HL-60 (cell line): ENCODE data around the gene NGLY1.

ENCODE experiments used
- DNase-seq, 2 experiments: peaks; one replicate each; pipeline ENCODE4 v3.0.0-alpha.2; 2010 to 2020; ENCODE audit warnings: low read depth in 1 of 2, low spot score in 1 of 2
- H3K27ac ChIP-seq: fragments of 250-450 bp; sonication (Bioruptor Pico); replicated peaks from 2 replicates; pipeline ENCODE4 v1.5.1; 2020; ENCODE audit warnings: mild to moderate bottlenecking, moderate library complexity
- H3K27me3 ChIP-seq: fragments of 250-450 bp; sonication (Bioruptor Pico); 2 replicates; pipeline ENCODE4 v1.5.1; 2021; ENCODE audit warnings: mild to moderate bottlenecking, moderate library complexity; ENCODE audit not compliant: insufficient read depth, poor library complexity, severe bottlenecking
- H3K4me3 ChIP-seq: replicated peaks from 2 replicates; pipeline ENCODE4 v1.5.1; 2011; ENCODE audit warnings: mild to moderate bottlenecking, control low read depth, low read length; ENCODE audit not compliant: insufficient read depth
- CTCF ChIP-seq: IDR thresholded peaks from one replicate; pipeline ENCODE4 v1.5.1; 2011; ENCODE audit warnings: low read length, control low read depth, inconsistent platforms; ENCODE audit not compliant: insufficient read depth
- GABPA ChIP-seq: IDR thresholded peaks from 2 replicates; pipeline ENCODE4 v1.6.1; 2012; ENCODE audit warnings: low read depth
- POLR2AphosphoS5 ChIP-seq: IDR thresholded peaks from 2 replicates; pipeline ENCODE4 v1.6.1; 2012; ENCODE audit warnings: low read depth
- REST ChIP-seq: IDR thresholded peaks from 2 replicates; pipeline ENCODE4 v1.6.1; 2012; ENCODE audit warnings: low read depth; ENCODE audit not compliant: insufficient replicate concordance
- SPI1 ChIP-seq: IDR thresholded peaks from 2 replicates; pipeline ENCODE4 v1.6.1; 2012; ENCODE audit warnings: low read depth, mild to moderate bottlenecking, borderline replicate concordance

The NGLY1 gene

GRCh38 chr3:25689226-25689625, 94.0 kb downstream of the NGLY1 start:
- H3K27ac ChIP-seq = no peak overlapping the region
- TF ChIP-seq REST = no peak
- TF ChIP-seq SPI1 = no peak
- TF ChIP-seq POLR2AphosphoS5 = no peak
- TF ChIP-seq CTCF = no peak
- TF ChIP-seq GABPA = no peak
- DNase-seq = peak in 1 of 2 experiments; percentile 33
- no peaks in the 10 kb centered on the region for H3K27me3 ChIP-seq
- H3K4me3 ChIP-seq = no peak overlapping the region

GRCh38 chr3:25687742-25688141, 95.5 kb downstream of the NGLY1 start:
- DNase-seq = no peak
- H3K27me3 ChIP-seq = no peaks in the 10 kb centered on the region
- TF ChIP-seq CTCF (no peak), GABPA (no peak), SPI1 (no peak), POLR2AphosphoS5 (no peak), REST (no peak)
- H3K4me3 ChIP-seq = no peak overlapping the region
- no peak overlapping the region for H3K27ac ChIP-seq

- no peak overlapping the region for H3K27ac ChIP-seq
- H3K27me3 ChIP-seq = no peaks in the 10 kb centered on the region
- TF ChIP-seq GABPA = no peak
- no peak for TF ChIP-seq POLR2AphosphoS5
- no peak for TF ChIP-seq SPI1
- TF ChIP-seq CTCF = no peak
- TF ChIP-seq REST = no peak
- H3K4me3 ChIP-seq = no peak overlapping the region
- no peak for DNase-seq
Measured at GRCh38 chr3:25686766-25687165, 96.5 kb downstream of the NGLY1 start.
